Measurements from ENCODE around the gene GEMIN7. TPM values are rescaled to one million over a fixed set of nuclear protein-coding genes. Genes with fewer than 3 reads are reported as not detected.
"Not testable (repeated sequence)": the region's sequence is repeated elsewhere in the genome, so short reads cannot be mapped to it uniquely, and the experiment has no call there.

Gene GEMIN7
- total RNA-seq, 2 donors from 2014 or later = 56.9 to 57.2 TPM

GRCh38 chr19:45118106-45118505 lies 39.0 kb downstream of the GEMIN7 start:
- no peaks in the 10 kb centered on the region for H3K27me3 Mint-ChIP-seq
- peak overlapping the region; percentile 48 for H3K27ac Mint-ChIP-seq
- H3K4me1 Mint-ChIP-seq = peaks cover 34% of the 10 kb centered on the region
- ATAC-seq (replicated peaks) = no peak
- no peaks in the 10 kb centered on the region for H3K9me3 Mint-ChIP-seq
- peak overlapping the region; percentile 45 for H3K4me3 Mint-ChIP-seq
- H3K36me3 Mint-ChIP-seq (ENCODE audit: low read depth) = peaks cover 5% of the 10 kb centered on the region

- not testable (repeated sequence) for ATAC-seq (replicated peaks); H3K27me3 Mint-ChIP-seq; H3K36me3 Mint-ChIP-seq (ENCODE audit: low read depth); H3K9me3 Mint-ChIP-seq
- Mint-ChIP-seq H3K27ac (peak overlapping the region; percentile 43), H3K4me3 (peak overlapping the region; percentile 34), H3K4me1 (peaks cover 35% of the 10 kb centered on the region)
Measured at GRCh38 chr19:45118591-45119355, 39.7 kb downstream of the GEMIN7 start.

GRCh38 chr19:45119582-45119981 lies 40.5 kb downstream of the GEMIN7 start:
- peak overlapping the region; percentile 43 for H3K27ac Mint-ChIP-seq

GRCh38 chr19:45121827-45122345 lies 42.8 kb downstream of the GEMIN7 start:
- peak; percentile 56 for ATAC-seq (replicated peaks)
- Mint-ChIP-seq H3K4me1 (peaks cover 32% of the 10 kb centered on the region), H3K27me3 (no peaks in the 10 kb centered on the region), H3K4me3 (peak overlapping the region; percentile 64), H3K9me3 (no peaks in the 10 kb centered on the region), H3K36me3 (ENCODE audit: low read depth) (peaks cover 4% of the 10 kb centered on the region), H3K27ac (peak overlapping the region; percentile 90)

More at GRCh38 chr19:45119582-45119981, 40.5 kb downstream of the GEMIN7 start:
- Mint-ChIP-seq H3K4me1 (peaks cover 39% of the 10 kb centered on the region), H3K9me3 (no peaks in the 10 kb centered on the region), H3K4me3 (no peak overlapping the region), H3K27me3 (no peaks in the 10 kb centered on the region), H3K36me3 (ENCODE audit: low read depth) (peaks cover 5% of the 10 kb centered on the region)
- no peak for ATAC-seq (replicated peaks)

- H3K4me3 Mint-ChIP-seq = no peak overlapping the region
- no peaks in the 10 kb centered on the region for H3K36me3 Mint-ChIP-seq (ENCODE audit: low read depth)
- H3K27me3 Mint-ChIP-seq = no peaks in the 10 kb centered on the region
- H3K4me1 Mint-ChIP-seq = peaks cover 28% of the 10 kb centered on the region
- H3K27ac Mint-ChIP-seq = peak overlapping the region; percentile 90
- H3K9me3 Mint-ChIP-seq = no peaks in the 10 kb centered on the region
- no peak for ATAC-seq (replicated peaks)
Measured at GRCh38 chr19:45122832-45123231, 43.8 kb downstream of the GEMIN7 start.

GRCh38 chr19:45123440-45123850 lies 44.4 kb downstream of the GEMIN7 start:
- H3K4me1 Mint-ChIP-seq = peaks cover 28% of the 10 kb centered on the region
- H3K4me3 Mint-ChIP-seq = no peak overlapping the region
- ATAC-seq (replicated peaks) = no peak
- no peaks in the 10 kb centered on the region for H3K9me3 Mint-ChIP-seq
- H3K36me3 Mint-ChIP-seq (ENCODE audit: low read depth) = no peaks in the 10 kb centered on the region
- peak overlapping the region; percentile 73 for H3K27ac Mint-ChIP-seq
- H3K27me3 Mint-ChIP-seq = no peaks in the 10 kb centered on the region

- H3K27ac Mint-ChIP-seq = peak overlapping the region; percentile 73
Measured at GRCh38 chr19:45124021-45124420, 45.0 kb downstream of the GEMIN7 start.

GRCh38 chr19:45125360-45125759 lies 46.3 kb downstream of the GEMIN7 start:
- Mint-ChIP-seq H3K4me1 (peaks cover 28% of the 10 kb centered on the region), H3K4me3 (no peak overlapping the region), H3K27ac (no peak overlapping the region), H3K27me3 (no peaks in the 10 kb centered on the region), H3K36me3 (ENCODE audit: low read depth) (no peaks in the 10 kb centered on the region), H3K9me3 (no peaks in the 10 kb centered on the region)
- no peak for ATAC-seq (replicated peaks)

More at GRCh38 chr19:45124021-45124420, 45.0 kb downstream of the GEMIN7 start:
- no peaks in the 10 kb centered on the region for H3K27me3 Mint-ChIP-seq
- peaks cover 28% of the 10 kb centered on the region for H3K4me1 Mint-ChIP-seq
- no peak for ATAC-seq (replicated peaks)
- no peaks in the 10 kb centered on the region for H3K36me3 Mint-ChIP-seq (ENCODE audit: low read depth)
- H3K9me3 Mint-ChIP-seq = no peaks in the 10 kb centered on the region
- no peak overlapping the region for H3K4me3 Mint-ChIP-seq

GRCh38 chr19:45125975-45126493 lies 47.0 kb downstream of the GEMIN7 start:
- H3K27me3 Mint-ChIP-seq = no peaks in the 10 kb centered on the region
- peaks cover 25% of the 10 kb centered on the region for H3K4me1 Mint-ChIP-seq
- peak; percentile 60 for ATAC-seq (replicated peaks)
- no peak overlapping the region for H3K4me3 Mint-ChIP-seq
- no peaks in the 10 kb centered on the region for H3K36me3 Mint-ChIP-seq (ENCODE audit: low read depth)
- no peak overlapping the region for H3K27ac Mint-ChIP-seq
- no peaks in the 10 kb centered on the region for H3K9me3 Mint-ChIP-seq

- no peak overlapping the region for H3K4me3 Mint-ChIP-seq
- ATAC-seq (replicated peaks) = no peak
- H3K4me1 Mint-ChIP-seq = peaks cover 20% of the 10 kb centered on the region
- no peaks in the 10 kb centered on the region for H3K36me3 Mint-ChIP-seq (ENCODE audit: low read depth)
- H3K27ac Mint-ChIP-seq = peak overlapping the region; percentile 17
- no peaks in the 10 kb centered on the region for H3K27me3 Mint-ChIP-seq
- H3K9me3 Mint-ChIP-seq = no peaks in the 10 kb centered on the region
Measured at GRCh38 chr19:45126654-45127053, 47.6 kb downstream of the GEMIN7 start.

GRCh38 chr19:45128146-45128545 lies 49.1 kb downstream of the GEMIN7 start:
- H3K4me3 Mint-ChIP-seq = no peak overlapping the region
- ATAC-seq (replicated peaks) = no peak
- H3K27me3 Mint-ChIP-seq = no peaks in the 10 kb centered on the region
- no peaks in the 10 kb centered on the region for H3K9me3 Mint-ChIP-seq
- H3K36me3 Mint-ChIP-seq (ENCODE audit: low read depth) = no peaks in the 10 kb centered on the region
- no peak overlapping the region for H3K27ac Mint-ChIP-seq
- peaks cover 9% of the 10 kb centered on the region for H3K4me1 Mint-ChIP-seq

- no peak for ATAC-seq (replicated peaks)
- peaks cover 7% of the 10 kb centered on the region for H3K4me1 Mint-ChIP-seq
- H3K27me3 Mint-ChIP-seq = no peaks in the 10 kb centered on the region
- no peaks in the 10 kb centered on the region for H3K36me3 Mint-ChIP-seq (ENCODE audit: low read depth)
- no peak overlapping the region for H3K4me3 Mint-ChIP-seq
- H3K9me3 Mint-ChIP-seq = no peaks in the 10 kb centered on the region
- H3K27ac Mint-ChIP-seq = no peak overlapping the region
Measured at GRCh38 chr19:45128806-45129205, 49.7 kb downstream of the GEMIN7 start.

- no peak for ATAC-seq (replicated peaks)
- no peak overlapping the region for H3K27ac Mint-ChIP-seq
- H3K27me3 Mint-ChIP-seq = no peaks in the 10 kb centered on the region
- peaks cover 4% of the 10 kb centered on the region for H3K4me1 Mint-ChIP-seq
- no peak overlapping the region for H3K4me3 Mint-ChIP-seq
- no peaks in the 10 kb centered on the region for H3K36me3 Mint-ChIP-seq (ENCODE audit: low read depth)
- no peaks in the 10 kb centered on the region for H3K9me3 Mint-ChIP-seq
Measured at GRCh38 chr19:45130236-45130635, 51.2 kb downstream of the GEMIN7 start.

GRCh38 chr19:45130888-45131615 lies 52.0 kb downstream of the GEMIN7 start:
- H3K9me3 Mint-ChIP-seq = no peaks in the 10 kb centered on the region
- H3K27me3 Mint-ChIP-seq = no peaks in the 10 kb centered on the region
- peak overlapping the region; percentile 56 for H3K27ac Mint-ChIP-seq
- H3K4me3 Mint-ChIP-seq = no peak overlapping the region
- no peaks in the 10 kb centered on the region for H3K36me3 Mint-ChIP-seq (ENCODE audit: low read depth)
- peaks cover under 1% of the 10 kb centered on the region for H3K4me1 Mint-ChIP-seq
- peak; percentile 62 for ATAC-seq (replicated peaks)

All from activated T-helper 17 cell treated with anti-CD3 and anti-CD28 coated beads, Interleukin-2, amount 50 U/mL, for 72 hours (primary cell).